ENCODE data around the gene TAGLN. TPM values are rescaled to one million over a fixed set of nuclear protein-coding genes. Genes with fewer than 3 reads are reported as not detected.

Gene TAGLN
- total RNA-seq, 1 donor: 3,614 TPM

DNA sequence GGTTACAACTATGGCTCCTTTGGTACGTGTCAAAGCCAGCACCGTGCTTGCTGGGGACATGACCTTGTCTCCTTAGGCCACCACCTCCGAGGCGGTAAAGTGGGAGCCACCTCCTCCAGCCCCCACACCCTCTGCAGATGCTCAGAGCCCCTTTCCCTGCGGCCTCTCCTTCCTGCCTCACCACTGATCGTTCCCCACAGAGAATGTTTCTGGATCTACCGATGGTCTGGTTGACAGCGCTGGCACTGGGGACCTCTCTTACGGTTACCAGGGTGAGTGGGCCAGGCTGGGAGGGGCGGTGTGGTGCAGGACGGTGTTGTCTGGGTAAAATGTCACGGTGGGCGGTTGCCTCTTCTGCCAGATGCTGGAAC is 11.8 kb upstream of the TAGLN start:
- Histone ChIP-seq H3K9me3 (ENCODE audit: low read depth, low read length) (no peaks in the 10 kb centered on the region), H2AFZ (ENCODE audit: low read length) (no peak overlapping the region), H3K27ac (ENCODE audit: low read depth, low read length) (no peak overlapping the region), H4K20me1 (ENCODE audit: insufficient read depth, low read length) (peaks cover 4% of the 10 kb centered on the region), H3K79me2 (ENCODE audit: insufficient read depth, low read length) (no peaks in the 10 kb centered on the region), H3K4me2 (ENCODE audit: insufficient read depth, low read length) (no peak overlapping the region), H3K27me3 (ENCODE audit: insufficient read depth, low read length) (no peaks in the 10 kb centered on the region), H3K36me3 (ENCODE audit: insufficient read depth, low read length) (peaks cover 69% of the 10 kb centered on the region), H3K4me3 (ENCODE audit: insufficient read depth, low read length) (no peak overlapping the region), H3K4me1 (ENCODE audit: insufficient read depth, low read length) (no peaks in the 10 kb centered on the region)
- DNase-seq (ENCODE audit: insufficient read length, low spot score, missing footprints): no peak
- TF ChIP-seq, protein P1, sequence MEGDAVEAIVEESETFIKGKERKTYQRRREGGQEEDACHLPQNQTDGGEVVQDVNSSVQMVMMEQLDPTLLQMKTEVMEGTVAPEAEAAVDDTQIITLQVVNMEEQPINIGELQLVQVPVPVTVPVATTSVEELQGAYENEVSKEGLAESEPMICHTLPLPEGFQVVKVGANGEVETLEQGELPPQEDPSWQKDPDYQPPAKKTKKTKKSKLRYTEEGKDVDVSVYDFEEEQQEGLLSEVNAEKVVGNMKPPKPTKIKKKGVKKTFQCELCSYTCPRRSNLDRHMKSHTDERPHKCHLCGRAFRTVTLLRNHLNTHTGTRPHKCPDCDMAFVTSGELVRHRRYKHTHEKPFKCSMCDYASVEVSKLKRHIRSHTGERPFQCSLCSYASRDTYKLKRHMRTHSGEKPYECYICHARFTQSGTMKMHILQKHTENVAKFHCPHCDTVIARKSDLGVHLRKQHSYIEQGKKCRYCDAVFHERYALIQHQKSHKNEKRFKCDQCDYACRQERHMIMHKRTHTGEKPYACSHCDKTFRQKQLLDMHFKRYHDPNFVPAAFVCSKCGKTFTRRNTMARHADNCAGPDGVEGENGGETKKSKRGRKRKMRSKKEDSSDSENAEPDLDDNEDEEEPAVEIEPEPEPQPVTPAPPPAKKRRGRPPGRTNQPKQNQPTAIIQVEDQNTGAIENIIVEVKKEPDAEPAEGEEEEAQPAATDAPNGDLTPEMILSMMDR (IDR thresholded peaks at IDR 0.05; ENCODE audit: extremely low read depth, low read depth, low read length): no peak

DNA sequence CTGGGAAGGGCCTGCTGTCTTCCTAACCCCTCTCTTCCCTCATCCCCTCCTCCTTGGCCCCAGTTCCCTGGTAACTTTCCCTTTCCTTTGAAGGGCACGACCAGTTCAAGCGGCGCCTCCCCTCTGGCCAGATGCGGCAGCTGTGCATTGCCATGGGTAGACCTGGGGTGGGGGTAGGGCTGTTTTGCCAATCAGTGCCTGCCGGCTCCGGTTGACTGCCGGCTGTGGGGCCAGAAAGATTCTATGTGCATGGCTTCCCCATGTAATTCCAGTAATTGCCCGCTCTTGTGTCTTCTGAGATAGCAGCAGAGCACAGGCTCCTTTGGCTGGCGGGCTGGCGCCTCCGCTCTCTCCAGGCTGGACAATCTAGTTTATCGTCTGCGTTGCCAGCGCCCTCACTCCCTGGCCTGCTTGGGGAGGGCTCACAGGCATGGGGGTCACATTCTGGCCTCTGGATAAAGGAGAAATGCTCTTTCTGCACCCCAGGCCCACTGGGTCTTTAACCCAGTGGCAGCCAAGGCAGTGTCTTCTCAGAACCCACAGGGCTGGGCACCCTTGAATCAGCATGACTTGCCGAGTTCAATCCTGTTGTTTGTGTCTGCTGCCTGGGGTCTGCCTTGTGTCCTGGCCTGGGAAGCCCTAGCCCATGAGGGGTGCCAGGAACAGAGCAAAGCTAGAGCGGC is 11.2 kb upstream of the TAGLN start:
- Histone ChIP-seq H3K4me2 (ENCODE audit: insufficient read depth, low read length) (no peak overlapping the region), H3K4me1 (ENCODE audit: insufficient read depth, low read length) (no peaks in the 10 kb centered on the region), H3K27ac (ENCODE audit: low read depth, low read length) (no peak overlapping the region), H4K20me1 (ENCODE audit: insufficient read depth, low read length) (peaks cover 4% of the 10 kb centered on the region), H3K27me3 (ENCODE audit: insufficient read depth, low read length) (no peaks in the 10 kb centered on the region), H3K4me3 (ENCODE audit: insufficient read depth, low read length) (no peak overlapping the region), H3K9me3 (ENCODE audit: low read depth, low read length) (no peaks in the 10 kb centered on the region), H2AFZ (ENCODE audit: low read length) (no peak overlapping the region), H3K79me2 (ENCODE audit: insufficient read depth, low read length) (no peaks in the 10 kb centered on the region), H3K36me3 (ENCODE audit: insufficient read depth, low read length) (peaks cover 69% of the 10 kb centered on the region)
- TF ChIP-seq, protein P1 (IDR thresholded peaks at IDR 0.05; ENCODE audit: extremely low read depth, low read depth, low read length): no peak
- peak; percentile 57 for DNase-seq (ENCODE audit: insufficient read length, low spot score, missing footprints)

DNA sequence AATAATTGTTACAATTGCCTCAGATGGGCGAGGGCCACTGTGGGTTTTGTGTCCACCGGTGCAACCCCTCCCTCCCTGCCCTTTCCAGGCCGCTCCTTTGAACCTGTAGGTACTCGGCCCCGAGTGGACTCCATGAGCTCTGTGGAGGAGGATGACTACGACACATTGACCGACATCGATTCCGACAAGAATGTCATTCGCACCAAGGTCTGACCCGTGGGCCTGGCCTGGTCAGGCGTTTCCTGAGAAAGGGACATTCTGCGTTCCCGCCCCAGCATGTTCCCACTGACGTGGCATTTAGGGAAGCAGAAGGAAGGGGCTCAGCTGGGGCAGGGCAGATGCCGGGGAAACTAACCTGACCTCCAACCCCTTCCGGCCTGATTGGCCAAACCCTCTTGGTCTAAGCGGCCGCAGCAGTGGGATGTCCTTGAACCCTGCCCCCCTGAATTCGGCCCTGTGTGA is 10.5 kb upstream of the TAGLN start:
- peak; percentile 13 for DNase-seq (ENCODE audit: insufficient read length, low spot score, missing footprints)
- H3K27ac ChIP-seq (ENCODE audit: low read depth, low read length): no peak overlapping the region
- TF ChIP-seq, protein P1 (IDR thresholded peaks at IDR 0.05; ENCODE audit: extremely low read depth, low read depth, low read length): no peak
- H3K9me3 ChIP-seq (ENCODE audit: low read depth, low read length): no peaks in the 10 kb centered on the region
- H2AFZ ChIP-seq (ENCODE audit: low read length): no peak overlapping the region
- H3K4me2 ChIP-seq (ENCODE audit: insufficient read depth, low read length): no peak overlapping the region
- H3K4me1 ChIP-seq (ENCODE audit: insufficient read depth, low read length): no peaks in the 10 kb centered on the region
- H3K27me3 ChIP-seq (ENCODE audit: insufficient read depth, low read length): no peaks in the 10 kb centered on the region
- peaks cover 72% of the 10 kb centered on the region for H3K36me3 ChIP-seq (ENCODE audit: insufficient read depth, low read length)
- peaks cover 4% of the 10 kb centered on the region for H4K20me1 ChIP-seq (ENCODE audit: insufficient read depth, low read length)
- no peaks in the 10 kb centered on the region for H3K79me2 ChIP-seq (ENCODE audit: insufficient read depth, low read length)
- H3K4me3 ChIP-seq (ENCODE audit: insufficient read depth, low read length): no peak overlapping the region

DNA sequence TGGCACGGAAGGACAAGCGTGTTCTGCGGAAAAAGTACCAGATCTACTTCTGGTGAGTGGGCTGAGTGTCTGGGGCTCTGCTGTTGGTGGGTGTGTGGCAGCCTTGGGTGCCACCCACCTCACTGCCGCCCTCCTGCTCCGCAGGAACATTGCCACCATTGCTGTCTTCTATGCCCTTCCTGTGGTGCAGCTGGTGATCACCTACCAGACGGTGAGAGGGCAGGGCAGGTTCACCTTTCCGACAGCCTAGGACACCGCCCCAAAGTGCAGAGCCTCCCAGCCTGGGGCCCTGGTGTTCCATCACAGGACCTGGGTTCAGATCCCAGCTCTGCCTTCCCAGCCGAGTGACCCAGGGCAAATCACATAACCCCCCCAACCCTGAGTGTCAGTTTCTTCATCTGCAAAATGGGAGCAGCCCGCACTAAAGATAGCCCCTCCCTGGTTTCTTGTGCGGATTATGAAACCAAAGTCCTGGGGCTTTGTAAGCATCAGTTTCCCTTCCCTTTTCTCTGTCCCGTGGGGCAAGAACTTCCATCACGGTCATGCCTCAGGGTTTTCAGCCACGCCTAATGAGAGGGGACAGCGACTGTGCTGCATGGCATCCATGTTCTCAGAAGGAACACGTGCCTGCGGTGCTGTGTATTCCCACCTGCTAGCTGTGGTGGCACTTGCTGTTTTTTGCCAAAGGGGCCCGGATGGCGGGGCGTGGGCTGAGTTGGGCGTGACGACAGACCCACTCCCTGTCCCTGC is 9.8 kb upstream of the TAGLN start:
- DNase-seq (ENCODE audit: insufficient read length, low spot score, missing footprints): peak; percentile 68
- H2AFZ ChIP-seq (ENCODE audit: low read length): no peak overlapping the region
- H3K27me3 ChIP-seq (ENCODE audit: insufficient read depth, low read length): no peaks in the 10 kb centered on the region
- no peaks in the 10 kb centered on the region for H3K79me2 ChIP-seq (ENCODE audit: insufficient read depth, low read length)
- H3K36me3 ChIP-seq (ENCODE audit: insufficient read depth, low read length): peaks cover 71% of the 10 kb centered on the region
- TF ChIP-seq, protein P1 (IDR thresholded peaks at IDR 0.05; ENCODE audit: extremely low read depth, low read depth, low read length): no peak
- no peaks in the 10 kb centered on the region for H3K9me3 ChIP-seq (ENCODE audit: low read depth, low read length)
- no peak overlapping the region for H3K27ac ChIP-seq (ENCODE audit: low read depth, low read length)
- peaks cover 4% of the 10 kb centered on the region for H4K20me1 ChIP-seq (ENCODE audit: insufficient read depth, low read length)
- no peak overlapping the region for H3K4me3 ChIP-seq (ENCODE audit: insufficient read depth, low read length)
- no peak overlapping the region for H3K4me2 ChIP-seq (ENCODE audit: insufficient read depth, low read length)
- H3K4me1 ChIP-seq (ENCODE audit: insufficient read depth, low read length): no peaks in the 10 kb centered on the region

All from osteoblast (primary cell).